NCI-H2107 (cell line): Measurements from ENCODE around the gene VAT1L.
"Not testable (repeated sequence)": the region's sequence is repeated elsewhere in the genome, so short reads cannot be mapped to it uniquely, and the experiment has no call there.

Source experiments
- DNase-seq: peaks from one replicate; lab custom pipeline; 2025; lab: John Stamatoyannopoulos, UW

The VAT1L gene

DNA sequence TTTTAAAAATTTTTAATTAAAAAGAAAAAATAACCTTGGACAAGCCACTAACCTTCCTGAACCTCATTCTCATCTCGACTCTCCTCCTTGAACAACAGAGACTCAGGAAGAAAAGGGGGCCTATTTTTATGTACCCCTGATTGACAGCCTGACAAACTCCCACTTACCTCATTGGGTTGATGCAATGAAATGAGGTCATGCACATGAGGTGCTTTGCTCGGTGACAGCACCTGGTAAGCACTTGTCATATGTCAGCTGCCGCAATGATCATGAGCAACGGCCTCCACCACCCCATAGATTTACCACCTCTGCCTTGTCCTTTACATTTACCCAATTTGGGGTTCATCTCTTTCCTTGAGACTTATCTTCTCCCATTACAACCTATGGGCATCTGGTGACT, 167.9 kb downstream of the VAT1L start:
- no peak for DNase-seq

DNA sequence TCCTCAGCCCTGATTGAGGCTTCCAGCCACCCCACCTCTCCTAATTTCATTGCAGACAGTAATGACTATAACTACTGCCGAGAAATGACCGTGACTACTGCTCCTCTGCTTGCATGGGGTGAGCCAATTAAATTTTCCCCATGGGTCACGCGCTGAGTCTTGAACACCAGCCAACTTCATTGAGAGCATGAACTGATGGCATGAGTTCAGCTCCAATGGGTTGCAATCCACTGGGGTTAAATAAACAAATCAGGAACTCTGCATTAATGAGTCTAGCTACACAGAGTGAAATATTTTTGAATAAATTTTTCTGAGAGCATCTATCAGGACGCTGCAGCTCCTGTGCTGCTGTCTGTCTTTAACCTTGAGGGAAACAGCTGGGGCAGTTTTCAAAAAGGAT, 172.4 kb downstream of the VAT1L start:
- no peak for DNase-seq

DNA sequence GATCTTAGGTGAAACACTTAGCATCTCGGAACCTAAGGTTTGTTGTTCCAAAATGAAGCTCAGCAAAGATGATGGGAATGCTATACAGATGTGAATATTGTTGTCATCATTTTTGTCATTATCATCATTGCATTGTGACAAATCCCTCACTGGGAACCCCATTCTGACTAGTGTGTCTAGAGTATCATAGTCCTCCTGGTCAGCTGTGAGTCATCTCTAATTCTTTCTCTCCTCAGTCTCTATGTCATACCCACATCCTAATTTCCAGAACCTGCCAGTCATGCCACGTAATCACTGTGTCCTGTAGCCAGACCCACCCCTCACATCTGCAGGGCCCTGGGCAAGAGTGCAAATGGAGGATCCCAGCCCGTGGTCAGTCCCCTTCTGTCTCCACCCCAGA, 173.4 kb downstream of the VAT1L start:
- no peak for DNase-seq

GRCh38 chr16:77962689-77963088, 174.3 kb downstream of the VAT1L start:
- no peak for DNase-seq

DNA sequence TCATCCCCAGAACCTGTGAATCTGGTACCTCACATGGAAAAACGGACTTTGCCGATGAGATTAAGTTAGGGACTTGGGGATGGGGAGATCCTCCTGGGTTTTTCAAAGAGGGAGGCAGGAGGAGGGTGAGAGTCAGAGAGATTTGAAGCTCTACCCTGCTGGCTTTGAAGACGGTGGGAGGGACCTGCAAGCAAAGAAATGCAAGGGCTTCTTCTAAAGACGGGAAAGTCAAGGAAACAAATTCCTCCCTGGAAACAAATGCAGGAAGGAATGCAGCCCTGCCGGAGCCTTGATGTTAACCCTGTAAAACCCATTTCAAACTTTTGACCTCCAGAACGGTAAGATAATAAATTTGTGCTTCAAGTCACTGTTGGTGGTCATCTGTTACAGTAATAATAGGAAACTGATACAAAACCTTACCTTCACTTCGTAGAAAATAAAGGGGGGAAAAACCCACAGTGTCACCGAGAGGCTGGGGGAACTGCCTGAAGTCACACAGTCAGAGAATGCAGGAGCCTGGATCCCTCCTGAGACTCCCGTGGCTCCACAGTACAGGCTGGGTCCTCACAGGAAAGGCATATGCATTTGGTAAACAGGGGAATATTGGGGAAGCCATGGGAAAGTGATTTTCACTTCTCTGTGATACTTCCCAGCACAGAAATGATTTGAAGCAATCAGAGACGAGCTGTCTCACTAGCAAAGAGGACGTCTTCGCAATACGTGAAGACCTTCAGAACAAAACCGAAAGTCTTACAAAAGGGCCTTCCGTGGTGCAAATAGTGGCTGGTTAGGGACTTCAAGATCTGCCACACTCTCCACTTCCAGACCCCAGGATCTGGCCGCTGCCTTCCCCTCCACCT, 175.1 kb downstream of the VAT1L start:
- DNase-seq: no peak

DNA sequence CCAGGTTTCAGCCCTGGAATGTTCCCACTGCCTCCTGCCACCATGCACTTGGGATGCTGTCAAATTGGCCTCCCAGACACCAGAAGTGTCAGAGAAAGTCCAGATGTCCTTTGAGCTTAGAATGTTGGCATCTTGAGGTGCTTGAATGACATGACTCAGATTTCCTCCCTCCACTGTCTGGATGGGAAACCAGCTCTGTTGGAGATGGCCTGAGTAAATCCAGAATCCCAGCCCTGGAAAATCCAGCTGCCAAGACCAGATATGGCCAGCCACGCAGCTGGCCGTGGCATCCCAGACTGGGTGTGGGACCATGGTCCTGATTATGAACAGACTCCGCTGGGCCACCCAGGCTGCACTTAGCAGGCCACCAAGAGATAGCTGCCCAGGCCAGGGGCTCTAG, 177.0 kb downstream of the VAT1L start:
- no peak for DNase-seq

DNA sequence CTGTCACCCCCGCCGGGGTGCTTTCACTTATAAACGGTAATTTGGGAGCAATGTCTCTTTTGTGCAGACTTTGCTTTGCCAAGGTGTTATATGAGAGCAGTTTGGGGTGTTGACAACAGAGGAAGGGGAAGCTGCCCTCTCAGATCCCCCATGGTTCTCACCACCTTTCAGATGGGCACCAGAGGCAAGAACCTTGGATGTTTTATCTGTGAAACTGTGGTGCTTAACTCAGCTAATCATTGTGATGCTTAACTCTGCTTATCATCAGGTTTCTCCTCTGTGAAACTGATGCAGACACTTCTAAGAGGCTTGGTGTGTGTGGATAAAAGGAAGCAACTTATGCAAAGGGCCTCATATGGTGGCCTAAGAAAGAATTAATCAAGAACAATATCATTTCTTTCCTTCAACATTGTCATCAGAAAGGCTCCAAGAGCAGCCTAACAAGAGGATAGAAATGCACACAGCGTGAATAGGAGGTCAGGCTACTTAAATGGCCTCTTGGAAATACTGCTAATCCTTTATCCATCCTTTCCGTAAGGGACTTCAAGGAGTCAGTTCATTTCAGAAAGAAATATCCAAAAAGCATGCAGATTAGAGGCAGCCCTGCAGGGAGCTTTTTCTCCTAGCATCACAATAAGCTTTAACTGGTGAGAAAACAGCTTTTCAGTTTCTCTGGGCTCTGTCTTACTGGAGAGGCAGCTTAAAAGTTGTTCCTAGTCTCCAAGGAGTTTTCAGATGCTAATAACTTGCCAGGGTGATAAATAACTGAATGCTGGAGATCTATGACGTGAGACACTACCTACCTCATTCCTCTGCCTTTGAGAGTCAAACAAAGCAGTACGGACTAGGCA, 178.9 kb downstream of the VAT1L start:
- DNase-seq: no peak

DNA sequence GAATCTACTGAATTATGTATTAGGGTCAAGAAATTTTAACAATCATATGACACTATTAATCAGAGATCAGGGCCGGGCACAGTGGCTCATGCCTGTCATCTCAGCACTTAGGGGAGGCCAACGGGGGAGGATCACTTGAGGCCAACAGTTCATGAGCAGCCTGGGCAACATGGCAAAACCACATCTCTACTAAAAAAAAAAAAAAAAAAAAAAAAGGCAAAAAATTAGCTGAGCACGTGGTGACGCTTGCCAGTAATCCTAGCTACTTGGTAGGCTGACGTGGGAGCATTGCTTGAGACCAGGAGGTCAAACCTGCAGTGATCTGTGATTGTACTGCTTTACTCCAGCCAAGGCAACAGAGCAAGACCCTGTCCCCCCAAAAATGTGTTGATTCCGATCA, 181.5 kb downstream of the VAT1L start:
- no peak for DNase-seq

DNA sequence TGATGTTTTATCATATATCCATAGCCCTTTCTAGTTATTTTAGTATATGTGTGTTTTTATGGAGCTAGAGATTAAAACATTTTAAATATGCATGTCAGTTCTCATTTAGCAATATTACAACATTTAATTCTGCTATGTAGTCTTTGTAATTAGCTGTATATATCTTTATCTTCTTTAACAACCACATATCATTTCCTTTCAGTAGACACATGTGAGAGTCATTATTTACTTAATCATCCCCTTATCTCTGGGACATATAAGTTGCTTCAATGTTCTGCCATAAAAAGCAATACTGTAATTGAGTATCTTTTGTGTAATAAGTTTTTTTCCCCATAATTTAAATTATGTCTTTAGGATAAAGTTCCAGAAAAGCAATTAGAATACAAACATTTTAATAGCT, 182.0 kb downstream of the VAT1L start:
- no peak for DNase-seq

- DNase-seq: peak; percentile 85
Observed at GRCh38 chr16:77971306-77972061, 183.1 kb downstream of the VAT1L start.

GRCh38 chr16:77972062-77972392, 183.7 kb downstream of the VAT1L start:
- DNase-seq: no peak

GRCh38 chr16:77974883-77975282, 186.5 kb downstream of the VAT1L start:
- no peak for DNase-seq

DNA sequence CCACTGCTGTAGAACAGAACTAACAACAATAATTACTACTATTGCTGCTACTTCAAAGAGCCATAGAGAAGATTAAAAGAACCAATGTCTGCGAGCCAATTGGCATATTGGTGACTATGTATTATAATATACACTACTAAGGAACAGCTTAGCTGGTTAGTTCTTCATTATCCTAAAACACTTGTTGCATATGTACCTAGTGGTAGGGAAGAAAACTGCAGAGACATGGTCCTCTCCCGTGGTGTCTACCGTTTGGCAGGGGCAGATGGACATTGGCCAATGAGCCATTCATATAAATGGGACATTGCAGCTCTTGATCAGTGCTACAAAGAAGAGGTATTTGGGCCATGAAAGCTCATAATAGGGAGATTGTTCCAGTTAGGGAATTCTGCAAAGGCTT, 187.6 kb downstream of the VAT1L start:
- no peak for DNase-seq

DNA sequence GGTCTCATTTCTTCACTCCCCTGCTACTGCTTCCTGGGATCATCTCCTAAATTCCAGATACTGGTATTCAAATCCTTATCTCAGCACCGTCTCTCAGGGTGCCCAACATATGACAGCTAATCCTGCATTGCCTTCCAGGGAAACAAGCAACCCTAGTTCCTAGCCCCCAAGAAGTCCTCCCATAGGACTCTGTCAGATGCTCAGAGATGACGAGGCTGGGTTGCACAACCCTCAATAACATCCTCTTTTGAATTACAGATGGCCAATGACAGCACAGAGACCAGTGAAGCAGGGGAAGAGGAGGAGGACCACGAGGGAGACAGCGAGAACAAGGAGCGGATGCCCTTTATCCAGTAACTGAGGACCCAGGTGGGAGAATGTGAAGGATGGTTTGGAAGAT, 189.0 kb downstream of the VAT1L start:
- DNase-seq: no peak

DNA sequence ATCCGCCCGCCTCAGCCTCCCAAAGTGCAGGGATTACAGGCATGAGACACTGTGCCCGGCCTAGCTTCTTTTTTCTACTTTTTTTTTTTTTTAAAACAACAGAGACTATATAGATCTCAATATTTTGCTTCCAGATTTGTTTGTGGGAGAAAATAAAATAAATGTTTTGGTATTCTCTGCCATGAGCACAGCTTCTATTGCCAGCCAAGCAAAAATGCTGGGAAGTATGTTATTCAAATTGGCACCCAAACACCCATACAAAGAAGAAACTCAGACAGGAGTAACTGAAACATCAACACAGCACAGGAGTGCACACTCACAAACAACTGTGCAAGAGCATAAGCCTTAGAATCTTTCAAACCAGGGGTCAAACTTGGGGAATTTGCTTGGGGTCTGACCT, 196.7 kb downstream of the VAT1L start:
- DNase-seq: no peak

DNA sequence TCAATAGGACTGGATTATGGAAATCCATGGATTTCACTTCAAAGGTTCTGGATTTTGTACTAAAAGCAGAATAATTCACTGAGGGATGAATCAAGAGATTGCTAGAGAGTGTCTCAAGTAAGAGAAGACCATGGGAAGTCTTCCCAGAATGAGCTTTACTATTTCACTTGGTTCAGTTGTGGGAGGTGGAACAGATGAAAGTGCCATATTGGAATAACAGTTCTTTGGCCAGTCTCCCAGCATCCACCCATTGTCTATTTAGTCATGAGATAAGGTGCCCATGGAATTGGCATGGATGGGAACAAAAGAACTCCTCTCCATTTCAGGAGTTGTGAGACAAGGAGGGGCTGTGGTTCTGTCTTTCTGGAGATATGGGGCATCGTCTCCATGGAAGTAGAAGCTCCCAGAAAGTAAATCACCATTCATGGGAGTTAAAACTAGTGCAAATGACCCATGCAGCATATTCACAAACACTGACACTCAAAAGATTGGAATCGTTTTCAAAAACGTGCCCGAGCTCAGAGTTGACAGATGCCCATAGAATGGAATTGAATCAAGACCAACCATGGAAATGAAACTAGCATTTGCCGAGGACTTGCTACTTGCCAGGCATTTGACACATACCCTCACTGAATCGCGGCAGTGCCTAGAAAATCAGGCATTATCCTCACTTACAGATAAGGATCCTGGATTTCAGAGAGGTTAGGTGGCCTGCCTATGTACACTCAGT, 197.8 kb downstream of the VAT1L start:
- DNase-seq: no peak

DNA sequence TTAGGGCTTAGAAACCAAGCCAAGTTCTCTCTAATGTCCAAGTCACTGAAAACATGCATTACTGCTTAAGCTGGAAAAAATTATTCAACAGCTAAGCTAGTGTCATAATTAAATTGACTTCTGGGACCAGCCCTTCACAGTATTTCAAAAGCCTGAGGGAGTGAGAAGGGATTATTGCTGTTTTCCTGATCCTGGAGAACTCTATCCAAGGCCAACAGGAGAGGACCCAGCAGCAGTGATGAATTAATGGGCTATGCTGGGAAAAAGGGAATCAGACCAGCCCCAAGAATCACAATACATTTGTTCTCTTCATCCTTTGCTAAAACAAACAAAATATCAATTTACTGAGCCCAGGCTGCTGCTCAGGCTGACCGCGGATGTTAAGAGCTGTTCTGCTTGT, 199.4 kb downstream of the VAT1L start:
- DNase-seq: no peak

DNA sequence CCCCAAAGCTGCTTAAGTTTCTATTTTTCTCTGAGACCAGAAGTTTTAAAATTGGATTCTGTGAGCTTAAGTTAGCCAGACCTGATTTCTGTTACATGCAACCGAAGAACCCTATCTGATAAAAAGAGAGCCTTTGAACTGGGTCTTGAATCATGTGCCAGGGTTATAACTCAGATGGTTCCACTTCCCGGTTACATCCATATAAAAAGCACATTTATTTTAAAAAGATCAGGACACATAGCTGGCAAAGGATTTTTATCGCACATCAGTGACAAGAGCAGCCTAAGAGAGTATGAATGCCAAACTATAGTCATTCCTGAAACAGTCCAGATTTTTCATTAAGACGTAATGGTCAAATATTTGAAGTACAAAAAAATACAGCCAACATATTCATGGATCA, 201.5 kb downstream of the VAT1L start:
- no peak for DNase-seq

DNA sequence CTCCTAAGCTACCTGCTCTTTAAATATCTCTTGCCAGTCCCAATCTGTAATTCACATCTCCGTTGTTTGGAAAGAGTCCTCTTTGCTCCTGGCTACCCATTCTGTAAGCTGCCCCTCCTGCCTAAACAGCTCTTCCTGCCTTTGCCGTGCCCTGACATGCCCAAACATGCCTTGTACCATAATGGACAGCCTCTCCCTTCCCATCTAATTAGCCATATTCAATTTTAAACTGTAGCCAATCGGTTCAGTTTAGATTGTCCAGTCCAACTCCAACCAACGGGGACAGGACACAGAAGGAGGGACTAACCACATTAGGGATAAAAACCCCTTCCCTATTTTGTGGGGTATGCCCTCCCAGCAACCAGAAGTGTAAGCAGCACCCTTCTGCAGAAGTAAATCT, 203.3 kb downstream of the VAT1L start:
- DNase-seq: no peak

- DNase-seq: not testable (repeated sequence)
Observed at GRCh38 chr16:77992381-77992780, 204.0 kb downstream of the VAT1L start.

GRCh38 chr16:77993111-77993985, 205.0 kb downstream of the VAT1L start:
- DNase-seq: no peak
